Measurements from ENCODE around the gene CIAO2A. TPM values are rescaled to one million over a fixed set of nuclear protein-coding genes. Genes with fewer than 3 reads are reported as not detected.

CIAO2A gene
- total RNA-seq, 2 donors from 2014 or later = 88.7 to 98.3 TPM

DNA sequence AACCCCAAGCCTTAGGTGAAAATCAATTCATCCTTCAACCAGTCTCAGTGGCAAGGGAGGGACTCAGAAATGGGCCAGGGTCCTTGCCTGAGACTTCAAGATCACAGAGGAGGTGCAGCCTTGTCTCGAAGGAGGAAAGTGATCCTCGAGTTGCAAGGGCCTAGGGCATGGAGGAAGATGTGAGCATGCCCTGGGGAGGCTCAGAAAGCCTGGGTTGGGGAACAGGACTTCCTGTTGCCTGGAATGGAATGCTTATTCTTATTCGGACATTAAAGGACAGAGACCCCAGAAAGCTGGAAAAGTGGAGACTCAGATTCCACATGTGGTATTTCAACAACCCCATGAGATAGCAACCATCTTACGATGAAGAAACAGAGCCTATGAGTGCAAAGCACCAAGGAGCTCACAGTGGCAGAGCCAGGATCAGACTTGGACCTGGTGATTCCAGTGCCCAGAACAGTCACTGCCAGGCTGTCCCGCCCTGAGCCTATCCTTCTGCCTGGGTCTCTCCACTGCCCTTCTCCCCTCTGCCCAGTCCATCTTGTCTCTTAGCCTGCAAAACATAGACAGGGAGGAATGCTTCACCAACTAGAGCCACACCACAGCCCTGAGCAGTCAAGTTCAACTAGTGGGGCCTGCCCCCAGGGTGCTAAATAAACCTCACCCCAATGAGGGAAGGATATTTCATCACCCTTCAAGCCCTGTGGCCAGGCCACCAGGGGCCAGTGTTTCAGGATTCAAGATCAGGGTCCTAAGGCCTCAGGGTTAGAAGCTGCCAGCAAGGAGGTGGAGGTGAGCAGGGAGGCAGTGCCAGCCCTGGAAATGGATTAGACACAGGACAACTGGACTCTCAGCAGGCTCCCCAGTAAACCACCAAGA is 69.2 kb downstream of the CIAO2A start:
- Histone ChIP-seq H3K9ac (ENCODE audit: low read depth in 2 of 2, low read length in 2 of 2) (peak overlapping the region in 1 of 2 donors; percentile 28), H3K4me3 (no peak overlapping the region), H3K9me3 (no peaks in the 10 kb centered on the region), H3K36me3 (no peaks in the 10 kb centered on the region), H3K27me3 (no peaks in the 10 kb centered on the region), H3K4me1 (peaks cover 5% of the 10 kb centered on the region), H3K27ac (peak overlapping the region; percentile 59)
- no peak for DNase-seq
- intact Hi-C loops (cut with DNase I) = no loop called here
- TF ChIP-seq, protein P1, sequence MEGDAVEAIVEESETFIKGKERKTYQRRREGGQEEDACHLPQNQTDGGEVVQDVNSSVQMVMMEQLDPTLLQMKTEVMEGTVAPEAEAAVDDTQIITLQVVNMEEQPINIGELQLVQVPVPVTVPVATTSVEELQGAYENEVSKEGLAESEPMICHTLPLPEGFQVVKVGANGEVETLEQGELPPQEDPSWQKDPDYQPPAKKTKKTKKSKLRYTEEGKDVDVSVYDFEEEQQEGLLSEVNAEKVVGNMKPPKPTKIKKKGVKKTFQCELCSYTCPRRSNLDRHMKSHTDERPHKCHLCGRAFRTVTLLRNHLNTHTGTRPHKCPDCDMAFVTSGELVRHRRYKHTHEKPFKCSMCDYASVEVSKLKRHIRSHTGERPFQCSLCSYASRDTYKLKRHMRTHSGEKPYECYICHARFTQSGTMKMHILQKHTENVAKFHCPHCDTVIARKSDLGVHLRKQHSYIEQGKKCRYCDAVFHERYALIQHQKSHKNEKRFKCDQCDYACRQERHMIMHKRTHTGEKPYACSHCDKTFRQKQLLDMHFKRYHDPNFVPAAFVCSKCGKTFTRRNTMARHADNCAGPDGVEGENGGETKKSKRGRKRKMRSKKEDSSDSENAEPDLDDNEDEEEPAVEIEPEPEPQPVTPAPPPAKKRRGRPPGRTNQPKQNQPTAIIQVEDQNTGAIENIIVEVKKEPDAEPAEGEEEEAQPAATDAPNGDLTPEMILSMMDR (IDR thresholded peaks at IDR 0.05) = no peak

DNA sequence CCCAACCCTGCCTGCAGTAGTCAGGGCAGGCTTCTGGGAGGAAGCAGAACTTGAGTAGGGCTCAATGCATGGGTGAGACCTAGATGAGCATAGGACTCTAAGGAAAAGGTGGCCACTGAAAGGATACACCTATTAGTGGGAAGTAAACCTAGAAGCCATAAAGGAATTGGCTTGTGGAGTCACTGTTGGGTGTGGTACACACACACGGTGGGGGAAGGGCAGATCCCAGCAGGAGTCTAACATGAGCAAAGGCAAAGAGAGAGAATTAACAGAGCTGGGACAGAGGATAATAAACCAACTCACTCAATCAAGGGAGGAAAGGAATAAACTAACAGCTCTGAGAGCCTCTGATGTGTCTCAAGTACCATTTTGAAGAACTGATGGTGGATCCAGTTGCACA is 70.4 kb downstream of the CIAO2A start:
- peak overlapping the region; percentile 59 for H3K27ac ChIP-seq
- H3K9ac ChIP-seq (ENCODE audit: low read depth in 2 of 2, low read length in 2 of 2) = peak overlapping the region in 1 of 2 donors; percentile 55
- H3K27me3 ChIP-seq = no peaks in the 10 kb centered on the region
- no peaks in the 10 kb centered on the region for H3K9me3 ChIP-seq
- H3K4me3 ChIP-seq = no peak overlapping the region
- H3K36me3 ChIP-seq = no peaks in the 10 kb centered on the region
- intact Hi-C loops (cut with DNase I) = no loop called here
- peak; percentile 84 for DNase-seq
- TF ChIP-seq, protein P1 (IDR thresholded peaks at IDR 0.05) = no peak
- peaks cover 9% of the 10 kb centered on the region for H3K4me1 ChIP-seq

DNA sequence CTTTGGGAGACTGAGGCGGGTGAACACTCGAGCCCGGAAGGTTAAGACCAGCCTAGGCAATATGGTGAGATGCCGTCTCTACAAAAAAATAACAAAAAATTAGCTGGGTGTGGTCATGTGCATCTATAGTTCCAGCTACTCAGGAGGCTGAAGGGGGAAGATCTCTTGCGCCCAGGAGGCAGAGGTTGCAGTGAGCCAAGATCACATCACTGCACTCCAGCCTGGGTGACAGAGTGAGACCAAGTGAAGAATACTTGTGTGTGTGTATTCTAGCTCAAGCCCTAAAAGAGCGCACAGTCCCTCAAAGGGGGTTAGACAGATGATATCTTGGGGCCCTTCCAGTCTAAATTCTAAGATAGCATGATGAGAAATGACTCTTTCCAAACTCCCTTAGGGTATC is 71.1 kb downstream of the CIAO2A start:
- DNase-seq = no peak
- intact Hi-C loops (cut with DNase I) = no loop called here
- Histone ChIP-seq H3K36me3 (no peaks in the 10 kb centered on the region), H3K9me3 (no peaks in the 10 kb centered on the region), H3K27me3 (no peaks in the 10 kb centered on the region), H3K4me1 (peaks cover 5% of the 10 kb centered on the region), H3K4me3 (no peak overlapping the region), H3K9ac (ENCODE audit: low read depth in 2 of 2, low read length in 2 of 2) (peak overlapping the region in 1 of 2 donors; percentile 55), H3K27ac (peak overlapping the region; percentile 59)
- TF ChIP-seq, protein P1 (IDR thresholded peaks at IDR 0.05) = no peak

Other genes with a start within 250 kb of the CIAO2A start
- gene DAPK2, start 47.4 kb downstream of the CIAO2A start, total RNA-seq = 10 to 100 TPM; 23.7 to 26.5 TPM
- gene SNX1, start 2.1 kb upstream of the CIAO2A start, total RNA-seq = 100 to 1,000 TPM; 116 to 125 TPM
- gene SNX22, start 57.9 kb upstream of the CIAO2A start, total RNA-seq = under 1 TPM; 0.15 to 0.29 TPM
- 100 to 1,000 TPM; 367 to 656 TPM for gene PPIB, start 69.2 kb upstream of the CIAO2A start, total RNA-seq

All from colonic mucosa (tissue), 4 donors.